ENCODE measurements around the gene STK35. TPM values are rescaled to one million over a fixed set of nuclear protein-coding genes. Genes with fewer than 3 reads are reported as not detected.
A peak's percentile ranks its signal among the peaks of the same experiment; 100 is the strongest.

The STK35 gene
- total and polyA plus RNA-seq, 2 of the 13 experiments (the other 11 are each of a cell fraction or from before 2014, with no cell fraction given): 27.4 to 29.8 TPM

- no peak for TF ChIP-seq MTF2 (CRISPR knock-in tag; IDR thresholded peaks at IDR 0.05; ENCODE audit: borderline replicate concordance)
- TF ChIP-seq CENPT (CRISPR knock-in tag; IDR thresholded peaks at IDR 0.05; ENCODE audit: low read depth): no peak
- TF ChIP-seq ZNF280D (CRISPR knock-in tag; IDR thresholded peaks at IDR 0.05): peak; percentile 80; the same call in 1 of the 2 replicates
- TF ChIP-seq ZFP82 (CRISPR knock-in tag; IDR thresholded peaks at IDR 0.05; ENCODE audit: borderline replicate concordance): no peak
- TF ChIP-seq ZNF552 (CRISPR knock-in tag; IDR thresholded peaks at IDR 0.05; ENCODE audit: borderline replicate concordance): no peak
- no peak for TF ChIP-seq ZNF644 (CRISPR knock-in tag; IDR thresholded peaks at IDR 0.05; ENCODE audit: low read depth)
- TF ChIP-seq NFKB2 (CRISPR knock-in tag; IDR thresholded peaks at IDR 0.05; ENCODE audit: borderline replicate concordance): no peak
- no peak for TF ChIP-seq NBN (conservative IDR thresholded peaks at IDR 0.05)
- TF ChIP-seq NCOA1 (CRISPR knock-in tag; IDR thresholded peaks at IDR 0.05): no peak
- no peak for TF ChIP-seq KLF11 (CRISPR knock-in tag; IDR thresholded peaks at IDR 0.05)
- no peak for TF ChIP-seq DDIT3 (CRISPR knock-in tag; IDR thresholded peaks at IDR 0.05)
- TF ChIP-seq KAT7 (CRISPR knock-in tag; IDR thresholded peaks at IDR 0.05; ENCODE audit: borderline replicate concordance): no peak
- no peak for TF ChIP-seq ZNF33B (CRISPR knock-in tag; IDR thresholded peaks at IDR 0.05)
- no peak for TF ChIP-seq PRDM15 (CRISPR knock-in tag; IDR thresholded peaks at IDR 0.05)
- no peak for TF ChIP-seq ZNF414 (CRISPR knock-in tag; IDR thresholded peaks at IDR 0.05)
- TF ChIP-seq ZNF563 (CRISPR knock-in tag; IDR thresholded peaks at IDR 0.05): no peak
These were observed 55.3 kb downstream of the STK35 start (continued) for GRCh38 chr20:2156666-2157624.

Measured in HepG2 (cell line).